ENCODE results near the gene ERBB4. TPM values are rescaled to one million over a fixed set of nuclear protein-coding genes. Genes with fewer than 3 reads are reported as not detected.
A peak's percentile ranks its signal among the peaks of the same experiment; 100 is the strongest.

The ERBB4 gene
- total and polyA plus RNA-seq, 10 of the 15 experiments (the other 5 are each of a cell fraction or from before 2014, with no cell fraction given): under 0.01 to 0.23 (median 0.01) TPM; not detected in 4

- DNase-seq (ENCODE audit: low read depth, low spot score) (no peak), FAIRE-seq (no peak), ATAC-seq (peak; percentile 73)
- 0% methylated on average over 1 of the region's 1 CpG for WGBS (ENCODE audit: insufficient coverage, insufficient replicate concordance, low lambda C conversion rate, missing lambda C conversion rate)
- in situ Hi-C loops (cut with MboI) (no loop called here), intact Hi-C loops (cut with micrococcal nuclease; ENCODE audit: unreplicated experiment) (no loop called here)
- no peak overlapping the region for H3K9ac ChIP-seq (ENCODE audit: control insufficient read depth, insufficient read depth, low read length)
- TF ChIP-seq RAD51 (IDR thresholded peaks at IDR 0.05) (peak; percentile 18; the same call in 1 of the 2 replicates), TBL1XR1 (IDR thresholded peaks at IDR 0.05; ENCODE audit: low read depth, low read length) (no peak), ATF7 (IDR thresholded peaks at IDR 0.05; ENCODE audit: low read depth) (peak; percentile 26; the same call in 1 of the 2 replicates), BHLHE40 (IDR thresholded peaks at IDR 0.05; ENCODE audit: borderline replicate concordance in 1 of 2, low read depth in 2 of 2, low read length in 1 of 2) (peak; percentile 20 to 57; a peak in 1 of 4 replicates)
- SMC1A ChIA-PET (ENCODE audit: uncharacterized antibody, unreplicated experiment): interaction anchor here (1.0 to 1.9 kb wide), 5 partner anchors 9 to 84 kb away, joined by 3 to 4 read pairs (median 3); no protein-coding TSS in a partner anchor
- H3K4me2 ChIP-seq (ENCODE audit: control insufficient read depth, insufficient read depth): no peak overlapping the region
- no peak overlapping the region for H3K27ac ChIP-seq (ENCODE audit: control insufficient read depth, insufficient read depth)
- H3K79me2 ChIP-seq (ENCODE audit: control insufficient read depth, insufficient read depth, low read length): no peaks in the 10 kb centered on the region
- H3K4me3 ChIP-seq: no peak overlapping the region
- no peaks in the 10 kb centered on the region for H3K4me1 ChIP-seq (ENCODE audit: control insufficient read depth, insufficient read depth, low read length)
- H2AFZ ChIP-seq (ENCODE audit: control insufficient read depth, low read depth, low read length): no peak overlapping the region
- no peaks in the 10 kb centered on the region for H3K9me3 ChIP-seq (replicated peaks; ENCODE audit: control insufficient read depth, insufficient read depth, low read length)
- CTCF ChIA-PET: interaction anchor here (0.9 to 2.4 kb wide), 2 partner anchors 40 to 83 kb away, joined by 3 to 7 read pairs; no protein-coding TSS in a partner anchor
- no TSS peak for BruUV-seq (replicated peaks)
- no peaks in the 10 kb centered on the region for H4K20me1 ChIP-seq (ENCODE audit: control insufficient read depth, insufficient read depth)
- no peaks in the 10 kb centered on the region for H3K36me3 ChIP-seq (ENCODE audit: control insufficient read depth in 2 of 2, insufficient read depth in 2 of 2, low read length in 1 of 2)
- RAD21 ChIA-PET (ENCODE audit: unreplicated experiment): interaction anchor here (0.8 to 0.9 kb wide), 2 partner anchors 84 to 345 kb away, joined by 3 read pairs; no protein-coding TSS in a partner anchor
- no peaks in the 10 kb centered on the region for H3K27me3 ChIP-seq (replicated peaks in 1 of 2; ENCODE audit: control insufficient read depth in 2 of 2, insufficient read depth in 2 of 2, low read length in 1 of 2)
- POLR2A ChIA-PET: no interaction called here
Observed at GRCh38 chr2:212088353-212088752, 450.2 kb downstream of the ERBB4 start.

- H3K27me3 ChIP-seq (replicated peaks in 1 of 2; ENCODE audit: control insufficient read depth in 2 of 2, insufficient read depth in 2 of 2, low read length in 1 of 2): no peaks in the 10 kb centered on the region
- ATAC-seq: no peak
- H3K36me3 ChIP-seq (ENCODE audit: control insufficient read depth in 2 of 2, insufficient read depth in 2 of 2, low read length in 1 of 2): no peaks in the 10 kb centered on the region
- no TSS peak for BruUV-seq (replicated peaks)
- in situ Hi-C loops (cut with MboI): no loop called here
- no peak overlapping the region for H3K27ac ChIP-seq (ENCODE audit: control insufficient read depth, insufficient read depth)
- no peak for DNase-seq (ENCODE audit: low read depth, low spot score)
- no peak for FAIRE-seq
- no peak overlapping the region for H3K4me2 ChIP-seq (ENCODE audit: control insufficient read depth, insufficient read depth)
- no peak overlapping the region for H3K4me3 ChIP-seq
- CTCF ChIA-PET: no interaction called here
- SMC1A ChIA-PET (ENCODE audit: uncharacterized antibody, unreplicated experiment): no interaction called here
- POLR2A ChIA-PET: no interaction called here
- intact Hi-C loops (cut with micrococcal nuclease; ENCODE audit: unreplicated experiment): no loop called here
- H3K9me3 ChIP-seq (replicated peaks; ENCODE audit: control insufficient read depth, insufficient read depth, low read length): no peaks in the 10 kb centered on the region
- no peak overlapping the region for H3K9ac ChIP-seq (ENCODE audit: control insufficient read depth, insufficient read depth, low read length)
- H3K79me2 ChIP-seq (ENCODE audit: control insufficient read depth, insufficient read depth, low read length): no peaks in the 10 kb centered on the region
- RAD21 ChIA-PET (ENCODE audit: unreplicated experiment): no interaction called here
- no peaks in the 10 kb centered on the region for H4K20me1 ChIP-seq (ENCODE audit: control insufficient read depth, insufficient read depth)
- no peak overlapping the region for H2AFZ ChIP-seq (ENCODE audit: control insufficient read depth, low read depth, low read length)
- WGBS (ENCODE audit: insufficient coverage, insufficient replicate concordance, low lambda C conversion rate, missing lambda C conversion rate): 21% methylated on average over 4 of the region's 4 CpGs
- H3K4me1 ChIP-seq (ENCODE audit: control insufficient read depth, insufficient read depth, low read length): no peaks in the 10 kb centered on the region
- no peak for TF ChIP-seq ATF3 (IDR thresholded peaks at IDR 0.05; ENCODE audit: borderline replicate concordance, extremely low read depth, low read depth, low read length)
- TF ChIP-seq CUX1 (IDR thresholded peaks at IDR 0.05; ENCODE audit: insufficient replicate concordance, low read depth, low read length): no peak
- no peak for TF ChIP-seq ZSCAN29 (IDR thresholded peaks at IDR 0.05)
- TF ChIP-seq NRF1 (conservative IDR thresholded peaks at IDR 0.05; ENCODE audit: low read depth, low read length): no peak
- TF ChIP-seq ZNF384 (IDR thresholded peaks at IDR 0.05; ENCODE audit: borderline replicate concordance, low read depth, low read length): no peak
- no peak for TF ChIP-seq KLF5 (IDR thresholded peaks at IDR 0.05; ENCODE audit: partially characterized antibody)
- TF ChIP-seq ZBED1 (IDR thresholded peaks at IDR 0.05; ENCODE audit: borderline replicate concordance): no peak
- TF ChIP-seq NBN (IDR thresholded peaks at IDR 0.05): no peak
- TF ChIP-seq MAX (IDR thresholded peaks at IDR 0.05; ENCODE audit: low read depth, low read length): no peak
Observed at GRCh38 chr2:212083492-212083891, 455.1 kb downstream of the ERBB4 start.
